Stimulated activated CD8-positive, alpha-beta memory T cell treated with anti-CD3 and anti-CD28 coated beads, Interleukin-15, amount 100 ng/mL, for 24 hours (primary cell): Measurements from ENCODE around the gene TEX35.

ENCODE experiments used
- DNase-seq: peaks from one replicate; pipeline ENCODE4 v3.0.0-alpha.2; 2020; ENCODE audit warnings: low read depth

The TEX35 gene

GRCh38 chr1:178512566-178513277, at the start of gene TEX35:
Gene TEX35, plus strand, starts transcription at chr1:178513109. Its CDS starts 80 bp downstream, at chr1:178513189.
- no peak for DNase-seq

DNA sequence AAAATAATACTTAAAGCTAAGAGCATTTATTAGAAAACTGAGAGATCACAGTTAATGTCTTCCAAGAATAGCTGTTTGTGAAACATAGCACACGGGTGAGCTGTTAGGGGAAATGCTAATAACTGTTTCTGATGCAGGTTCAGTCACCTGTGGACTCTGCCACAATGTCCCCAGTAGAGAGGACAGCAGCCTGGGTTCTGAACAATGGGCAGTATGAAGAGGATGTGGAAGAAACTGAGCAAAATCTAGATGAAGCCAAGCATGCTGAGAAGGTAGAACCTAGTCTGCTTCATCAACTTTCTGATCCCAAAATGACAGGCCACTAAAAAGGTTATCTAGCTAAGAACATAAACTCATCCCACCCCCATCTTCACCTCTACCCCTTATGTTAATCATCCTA, 48.8 kb upstream of the TEX35 start:
- DNase-seq = no peak

DNA sequence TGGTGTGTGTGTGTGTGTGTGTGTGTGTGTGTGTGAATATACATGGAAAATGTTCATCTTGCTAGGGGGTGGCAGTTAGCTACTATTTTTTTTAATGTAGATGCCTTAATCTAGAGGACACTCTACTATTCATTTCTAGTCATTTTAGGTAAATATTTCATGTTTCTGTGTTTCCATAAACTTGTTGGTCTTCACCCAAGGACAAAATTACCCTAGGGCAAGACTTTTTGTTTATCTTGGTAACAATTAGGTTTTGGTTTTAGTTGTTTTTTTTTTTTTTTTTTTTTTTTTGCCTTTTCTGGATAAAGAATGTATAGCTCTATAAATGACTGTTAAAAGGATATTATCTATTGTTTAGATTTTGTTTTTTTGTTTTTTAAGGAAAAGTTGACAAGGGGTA, 48.3 kb upstream of the TEX35 start:
- DNase-seq = no peak

- no peak for DNase-seq
These were observed 47.9 kb upstream of the TEX35 start for GRCh38 chr1:178465011-178465410.

- no peak for DNase-seq
These were observed 45.1 kb upstream of the TEX35 start for GRCh38 chr1:178467837-178468236.

DNA sequence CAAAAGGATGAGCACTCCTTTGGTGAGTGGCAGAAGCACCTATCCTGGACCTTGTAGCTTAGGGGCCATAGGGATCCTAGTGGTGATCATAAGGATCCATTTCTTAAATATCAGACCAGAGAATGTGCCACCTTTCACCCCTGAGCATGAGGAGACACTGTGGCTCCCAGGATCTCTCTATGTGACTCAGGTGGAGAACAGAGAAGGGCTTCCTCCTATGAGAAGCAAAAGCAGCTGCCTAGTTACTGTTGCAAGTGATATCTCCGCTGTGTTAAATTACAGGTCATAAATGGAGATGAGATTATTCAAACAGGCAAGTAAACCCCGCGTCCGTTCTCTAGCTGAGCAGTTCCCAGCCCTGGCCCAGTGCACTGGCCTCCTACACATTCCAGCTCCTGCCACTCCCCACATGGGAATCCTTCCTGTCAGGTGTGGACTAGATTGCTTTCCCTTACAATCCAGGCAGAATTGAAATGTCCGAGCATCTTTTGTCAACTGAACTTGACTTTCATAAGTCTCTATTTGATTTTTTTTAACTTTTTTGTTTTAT, 42.4 kb upstream of the TEX35 start:
- DNase-seq = no peak

- no peak for DNase-seq
These were observed 40.4 kb upstream of the TEX35 start for GRCh38 chr1:178472531-178472930.

GRCh38 chr1:178477373-178477772, 35.5 kb upstream of the TEX35 start:
- DNase-seq = no peak

DNA sequence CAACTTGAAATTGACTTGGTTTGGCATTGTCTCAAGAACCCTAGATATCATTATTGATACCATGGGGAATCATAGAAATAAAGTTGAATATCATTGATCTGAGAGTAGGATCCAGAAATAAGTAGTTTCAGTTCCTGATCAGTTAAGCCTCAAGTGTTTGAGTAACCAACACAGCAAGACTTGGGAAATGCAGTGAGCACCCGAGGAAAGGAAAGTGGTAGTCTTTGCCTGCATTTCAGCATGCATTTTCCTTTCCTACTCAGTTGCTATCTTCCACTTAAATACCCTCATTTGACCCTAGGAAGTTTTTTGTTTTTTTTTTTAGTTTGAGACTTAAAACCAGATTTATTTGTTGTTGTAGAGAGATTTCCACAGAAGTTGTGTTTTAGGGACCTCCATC, 35.1 kb upstream of the TEX35 start:
- DNase-seq = no peak

- no peak for DNase-seq
These were observed 29.5 kb upstream of the TEX35 start for GRCh38 chr1:178483251-178483957.

DNA sequence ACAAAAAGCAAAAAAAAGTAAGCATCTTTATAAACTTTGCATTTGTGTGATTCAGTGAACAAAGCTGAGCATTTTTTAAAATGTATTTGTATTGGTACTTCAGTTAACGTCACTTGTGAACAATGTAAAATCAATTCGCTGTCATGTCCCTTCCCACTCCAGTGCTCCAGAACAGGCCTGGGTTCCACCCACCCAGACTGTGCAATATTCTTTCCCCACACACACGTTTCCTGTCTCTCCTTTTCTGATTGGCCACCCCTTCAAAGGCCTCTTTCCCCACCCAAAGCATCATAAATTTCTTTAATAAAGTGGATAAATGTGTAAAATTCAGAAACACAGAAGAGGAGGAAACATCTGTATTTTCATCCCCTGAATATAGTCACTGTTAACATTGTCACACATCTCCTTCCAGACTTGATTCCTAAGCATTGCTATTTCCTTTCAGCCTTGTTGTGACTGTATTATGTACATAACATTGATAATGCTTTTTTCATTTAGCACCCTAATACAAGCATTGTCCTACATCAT, 28.1 kb upstream of the TEX35 start:
- no peak for DNase-seq

GRCh38 chr1:178485541-178485981, 27.3 kb upstream of the TEX35 start:
- DNase-seq = no peak

DNA sequence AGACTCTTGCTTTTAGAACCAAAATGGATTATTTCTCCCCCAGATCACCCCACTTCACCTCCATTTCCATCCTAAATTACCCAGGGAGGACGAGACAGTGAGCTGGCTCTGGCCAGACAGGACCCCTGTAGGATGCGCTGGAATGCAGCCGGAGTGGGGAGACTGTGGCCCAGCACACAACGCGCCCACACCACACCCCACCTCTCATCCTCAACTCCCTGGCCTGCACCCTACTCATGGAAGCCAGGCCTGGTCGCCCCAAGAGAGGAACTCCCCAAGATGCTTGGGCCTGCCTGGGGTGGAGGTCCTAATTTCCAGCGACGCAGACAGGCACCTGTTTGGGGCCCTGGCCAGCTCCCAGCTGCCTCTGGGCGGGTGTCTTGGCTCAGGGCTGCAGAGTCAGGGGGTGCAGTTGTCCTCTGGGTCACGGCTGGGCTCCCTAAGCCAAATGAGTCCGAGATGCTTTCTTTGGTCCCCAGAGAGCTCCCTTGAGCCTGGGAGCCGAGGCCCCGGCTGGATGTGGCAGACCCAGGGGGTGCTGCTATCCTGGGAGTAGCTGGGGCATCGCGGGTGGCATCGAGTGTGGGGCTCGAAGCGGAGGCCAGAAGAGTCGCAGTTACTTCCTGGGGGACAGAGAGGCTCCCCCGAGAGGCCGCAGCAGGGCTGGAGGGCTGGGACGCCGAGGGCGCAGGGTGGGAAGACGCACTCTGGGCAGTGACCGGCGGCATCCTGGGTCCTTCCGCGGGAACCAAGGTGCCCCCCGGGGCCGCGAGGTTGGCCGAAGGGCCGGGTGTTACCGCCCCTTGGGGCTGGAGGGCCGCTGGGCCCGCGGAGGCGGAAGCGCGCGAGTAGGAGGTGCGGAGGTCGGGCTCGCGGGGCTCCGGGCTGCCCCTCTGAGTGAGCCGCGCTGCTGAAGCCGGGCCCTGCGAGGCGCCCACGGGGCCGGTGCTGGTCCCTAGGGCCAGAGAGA, 26.5 kb upstream of the TEX35 start:
- no peak for DNase-seq

- DNase-seq = no peak
These were observed 25.8 kb upstream of the TEX35 start for GRCh38 chr1:178487070-178487615.

- DNase-seq = no peak
These were observed 24.5 kb upstream of the TEX35 start for GRCh38 chr1:178488393-178488792.

DNA sequence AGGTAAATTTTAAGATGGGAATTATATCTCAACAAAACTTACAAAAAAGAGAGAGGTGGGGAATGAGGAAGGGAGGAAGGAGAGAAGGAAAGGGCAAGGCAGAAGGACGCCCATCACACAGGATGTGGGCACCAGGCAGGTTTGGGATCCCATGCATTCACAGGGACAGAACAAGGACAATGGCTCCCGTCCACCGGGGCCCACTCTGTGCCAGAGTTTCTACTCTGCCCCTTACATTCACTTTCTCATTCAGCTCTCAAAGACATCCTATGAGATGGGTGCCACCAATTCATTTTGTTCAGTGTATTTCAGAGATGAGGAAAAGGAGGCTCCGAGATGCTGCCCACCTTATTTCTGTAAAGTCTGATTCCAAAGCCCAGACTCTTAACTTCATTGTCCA, 23.5 kb upstream of the TEX35 start:
- DNase-seq = no peak

GRCh38 chr1:178490136-178490535, 22.8 kb upstream of the TEX35 start:
- DNase-seq = no peak

DNA sequence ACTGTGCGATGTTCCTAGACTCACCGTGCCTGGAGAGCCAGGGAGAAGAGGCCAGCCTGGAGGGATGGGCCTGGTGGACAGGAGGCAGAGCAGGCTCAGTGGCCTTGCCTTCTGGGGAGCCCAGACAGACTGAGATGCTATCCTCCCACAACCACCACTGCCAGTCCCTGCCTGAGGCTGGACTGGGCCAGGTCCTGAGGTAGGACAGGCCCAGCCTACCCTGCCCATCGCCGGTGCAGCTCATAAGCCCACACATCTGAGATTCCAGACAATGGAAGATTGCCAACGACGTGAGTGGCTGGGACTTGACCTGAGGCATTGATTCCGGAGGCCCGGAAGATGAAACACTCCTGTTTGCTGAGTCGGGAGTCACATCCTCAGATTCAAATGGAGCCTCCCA, 21.9 kb upstream of the TEX35 start:
- DNase-seq = no peak

GRCh38 chr1:178491721-178492120, 21.2 kb upstream of the TEX35 start:
- DNase-seq = no peak

GRCh38 chr1:178492341-178492740, 20.6 kb upstream of the TEX35 start:
- DNase-seq = no peak

DNA sequence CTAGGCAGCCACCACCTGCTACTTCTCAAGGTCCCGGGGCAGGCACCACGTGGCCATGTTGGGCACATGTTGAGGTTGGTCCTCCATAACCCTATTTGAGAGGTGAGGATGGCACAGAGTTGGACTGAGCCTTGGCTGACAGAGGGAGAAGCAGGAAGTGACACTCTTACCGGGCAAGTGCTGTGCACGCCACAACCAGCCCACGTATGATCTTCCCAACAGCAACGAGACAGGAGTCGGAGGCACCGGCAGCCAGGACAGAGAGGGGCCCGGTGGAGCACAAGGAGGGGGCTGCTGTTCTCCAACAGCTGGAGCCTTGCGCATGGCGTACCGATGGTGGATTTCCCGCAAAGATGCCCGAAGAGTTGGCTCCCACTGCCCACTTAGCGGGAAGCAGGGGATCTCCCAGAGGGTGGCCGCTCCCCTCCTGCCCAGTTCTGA, 19.6 kb upstream of the TEX35 start:
- DNase-seq = no peak

- DNase-seq = no peak
These were observed 18.3 kb upstream of the TEX35 start for GRCh38 chr1:178494569-178494971.
